GM18858 (cell line): ENCODE measurements around the gene SLC6A1.

Source experiments
- ATAC-seq: cut with Tn5 transposase; IDR thresholded peaks from one replicate; pipeline ENCODE4 v1.9.1; 2021; ENCODE audit not compliant: unreplicated experiment

Gene SLC6A1

DNA sequence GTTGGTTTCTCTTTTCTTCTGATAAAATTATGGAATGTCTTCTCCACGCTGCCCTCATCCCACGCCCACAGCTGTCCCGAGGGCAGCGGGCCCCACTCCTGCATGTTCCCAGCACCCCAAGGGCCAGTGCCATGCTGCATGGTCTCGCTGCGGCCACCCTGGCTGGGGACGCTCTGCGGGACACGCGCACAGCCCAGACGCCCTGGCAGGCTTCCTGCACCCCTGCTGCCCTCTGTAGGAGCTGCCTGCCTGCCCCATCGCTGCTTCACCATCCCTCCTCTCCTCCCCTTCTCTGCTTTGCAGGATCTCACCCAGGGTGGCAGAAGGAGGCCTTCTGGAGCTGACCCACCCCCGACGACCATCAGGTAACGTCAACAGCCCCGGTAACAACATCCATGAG lies 22.8 kb downstream of the SLC6A1 start:
- ATAC-seq, result no peak

DNA sequence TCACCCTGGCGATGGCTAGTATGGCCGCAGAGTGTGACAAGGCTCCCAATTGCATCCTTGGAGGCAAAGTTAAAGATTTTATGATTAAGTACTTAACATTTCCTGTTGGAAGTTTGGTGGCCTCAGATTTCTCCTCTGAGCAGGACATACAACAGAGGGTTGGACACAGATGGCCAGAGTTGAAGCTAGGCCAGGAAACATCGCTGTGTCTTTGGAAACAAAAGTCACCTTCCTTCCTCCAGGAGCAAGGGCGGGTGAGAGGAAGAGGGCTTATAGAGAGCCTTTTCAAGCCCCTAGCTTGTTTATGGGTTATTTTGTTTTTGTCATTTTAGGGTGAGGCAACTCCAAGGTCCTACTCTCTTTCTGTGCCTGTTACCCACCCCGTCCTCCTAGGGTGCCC lies 24.2 kb downstream of the SLC6A1 start:
- no peak for ATAC-seq

DNA sequence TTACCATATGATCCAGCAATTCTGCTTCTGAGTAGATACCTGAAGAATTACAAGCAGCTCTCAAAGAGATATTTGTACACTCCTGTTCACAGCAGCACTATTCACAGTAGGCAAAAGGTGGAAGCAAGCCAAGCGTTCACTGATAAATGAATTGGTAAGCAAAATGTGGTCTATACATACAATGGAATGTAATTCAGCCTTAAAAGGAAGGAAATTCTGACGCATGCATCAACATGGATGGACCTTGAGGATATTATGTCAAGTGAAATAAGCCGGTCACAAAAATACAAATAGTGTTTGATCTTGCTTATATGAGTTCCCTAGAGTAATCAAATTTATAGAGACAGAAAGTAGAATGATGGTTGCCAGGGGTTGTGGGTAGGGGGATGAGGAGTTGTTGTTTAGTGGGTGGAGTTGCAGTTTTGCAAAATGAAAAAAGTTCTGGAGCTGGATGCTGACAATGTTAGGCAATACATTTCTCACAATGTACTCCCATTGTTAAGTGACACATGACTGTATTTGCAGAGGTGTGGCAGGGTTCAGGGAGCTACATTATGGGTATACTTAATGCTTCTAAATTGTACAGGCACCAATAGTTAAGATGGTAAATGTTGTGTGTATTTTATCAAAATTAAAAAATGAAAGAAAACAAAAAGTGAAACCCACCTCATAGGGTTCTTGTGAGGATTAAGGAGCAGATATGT lies 26.7 kb downstream of the SLC6A1 start:
- ATAC-seq, result no peak

DNA sequence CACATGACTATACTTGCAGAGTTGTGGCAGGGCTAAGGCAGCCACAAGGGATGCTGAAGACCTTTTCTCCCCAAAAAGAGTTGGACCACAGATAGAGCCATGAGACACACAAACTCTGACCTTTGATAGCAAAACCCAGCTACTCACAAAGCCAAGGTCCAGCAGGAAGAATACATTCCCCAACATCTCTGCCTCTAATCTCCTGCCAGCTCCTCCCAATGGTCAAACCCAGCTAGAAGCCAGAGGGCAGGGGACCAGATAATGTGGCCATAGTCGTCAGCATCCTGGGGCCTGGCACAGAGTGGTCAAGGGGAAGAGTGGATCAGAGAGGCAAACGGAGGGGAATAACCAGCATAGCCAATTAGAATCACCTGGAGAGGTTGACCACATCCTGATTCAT lies 28.2 kb downstream of the SLC6A1 start:
- ATAC-seq, result no peak

DNA sequence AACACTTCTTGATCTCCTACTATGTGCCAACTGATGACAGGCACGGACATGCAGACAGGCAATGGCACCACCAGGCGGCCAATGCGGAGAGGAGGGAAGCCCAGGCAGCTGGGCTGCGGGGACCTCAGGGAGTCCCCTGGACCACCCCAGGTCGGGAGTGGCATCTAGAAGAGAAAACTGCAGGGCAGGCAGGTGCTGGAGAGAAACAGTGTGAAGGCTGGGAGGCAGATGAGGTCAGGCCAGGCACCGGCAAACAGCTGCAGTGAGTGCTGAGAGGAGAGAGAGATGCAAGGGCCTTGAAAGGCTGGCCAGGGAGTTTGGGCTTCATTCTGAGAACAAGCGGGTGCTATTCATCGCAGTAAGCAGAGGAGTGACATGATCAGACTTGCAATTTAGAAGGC lies 29.1 kb downstream of the SLC6A1 start:
- no peak for ATAC-seq

DNA sequence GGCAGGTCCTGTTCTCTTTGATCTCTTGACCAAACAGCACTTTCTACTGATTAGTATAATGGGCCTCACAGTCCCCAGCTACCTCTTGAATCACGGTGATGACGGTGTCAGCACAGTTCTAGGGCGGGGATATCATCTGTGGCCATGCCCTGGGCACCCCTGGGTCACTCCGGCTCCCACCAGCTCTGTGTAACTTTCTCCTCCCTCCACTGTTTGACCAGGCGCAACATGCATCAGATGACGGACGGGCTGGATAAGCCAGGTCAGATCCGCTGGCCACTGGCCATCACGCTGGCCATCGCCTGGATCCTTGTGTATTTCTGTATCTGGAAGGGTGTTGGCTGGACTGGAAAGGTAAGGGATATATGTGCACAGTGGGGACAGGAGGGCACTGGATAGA lies 29.6 kb downstream of the SLC6A1 start:
- no peak for ATAC-seq

DNA sequence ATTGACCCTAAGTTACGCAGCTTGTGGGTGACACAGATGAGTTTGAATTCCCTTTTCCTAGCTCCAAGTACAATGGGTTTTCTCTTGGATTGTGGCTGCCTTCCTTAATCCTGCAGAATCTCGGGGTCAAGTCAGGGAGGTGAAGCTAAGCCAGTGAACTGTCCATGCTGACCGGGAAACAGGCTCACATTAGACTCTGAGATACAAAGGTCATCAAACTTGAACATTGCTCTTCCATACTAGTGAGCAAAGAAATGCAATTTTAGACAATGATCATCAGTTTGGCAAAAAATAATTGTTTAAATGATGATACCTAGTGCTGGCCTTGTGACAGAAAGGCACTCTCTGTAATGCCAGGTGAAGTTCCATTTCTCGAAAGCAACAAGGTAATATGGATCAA lies 31.6 kb downstream of the SLC6A1 start:
- ATAC-seq, result no peak

DNA sequence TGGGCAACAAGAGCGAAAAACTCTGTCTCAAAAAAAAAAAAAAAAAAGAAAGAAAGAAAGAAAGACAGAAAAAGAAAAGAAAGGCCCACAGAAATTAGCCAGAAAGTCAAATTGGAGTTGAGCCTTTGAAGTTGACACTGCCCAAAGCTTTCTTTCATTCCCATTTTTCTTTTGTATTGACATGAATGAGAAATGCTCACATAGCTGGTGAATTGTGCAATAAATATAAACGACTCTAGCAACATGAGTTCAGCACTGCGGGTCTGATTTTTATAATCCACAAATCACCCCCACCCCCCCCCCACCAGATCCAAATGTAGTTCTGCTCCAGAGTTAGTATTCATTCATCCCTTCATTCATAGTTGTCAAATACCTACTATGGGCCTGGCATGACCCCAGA lies 37.4 kb downstream of the SLC6A1 start:
- ATAC-seq, result no peak

DNA sequence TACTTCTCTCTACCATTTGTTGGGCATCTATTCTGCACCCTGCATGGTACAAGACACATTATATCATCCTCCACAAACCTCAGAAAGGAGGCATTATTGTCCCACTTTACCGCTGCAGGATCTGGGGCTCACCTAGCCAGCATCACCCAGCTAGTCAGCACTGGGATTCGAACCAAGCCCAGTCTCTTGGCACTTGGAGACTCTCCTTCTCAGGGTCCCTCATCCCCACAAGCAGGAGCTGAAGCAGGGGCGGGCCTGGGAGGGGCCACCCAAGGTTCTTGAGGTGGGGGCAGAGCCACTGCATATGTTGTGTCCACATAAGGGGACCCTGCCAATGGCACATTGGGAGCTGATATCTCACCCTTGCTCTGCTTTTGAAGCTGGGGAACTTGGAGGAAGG lies 41.3 kb downstream of the SLC6A1 start:
- no peak for ATAC-seq

DNA sequence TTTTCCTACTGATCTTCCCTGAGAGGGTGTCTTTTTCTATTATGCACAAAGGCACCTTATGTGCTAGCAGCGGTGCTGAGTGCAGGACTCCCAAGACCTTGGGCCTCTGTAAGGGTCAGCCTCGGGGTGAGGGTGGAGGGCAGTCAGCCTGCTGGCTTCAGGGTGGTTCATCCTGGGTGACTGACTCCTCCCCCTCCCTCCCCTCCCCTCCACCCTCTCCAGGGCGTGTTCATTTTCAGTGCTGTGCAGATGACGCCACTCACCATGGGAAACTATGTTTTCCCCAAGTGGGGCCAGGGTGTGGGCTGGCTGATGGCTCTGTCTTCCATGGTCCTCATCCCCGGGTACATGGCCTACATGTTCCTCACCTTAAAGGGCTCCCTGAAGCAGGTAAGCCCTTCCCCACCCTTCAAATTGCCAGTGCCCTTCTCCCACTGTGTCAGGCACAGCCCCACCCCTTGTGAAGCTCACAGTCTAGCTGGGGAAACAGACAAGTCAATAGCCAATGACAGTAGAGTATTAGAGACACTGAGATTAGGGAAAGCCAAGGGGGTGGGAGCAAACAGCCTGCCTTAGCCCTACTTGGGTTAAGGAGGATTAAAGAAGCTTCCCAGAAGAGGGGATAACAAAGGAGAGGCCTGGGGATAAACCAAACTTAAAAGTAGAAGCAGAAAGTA lies 41.9 kb downstream of the SLC6A1 start:
- ATAC-seq, result no peak

DNA sequence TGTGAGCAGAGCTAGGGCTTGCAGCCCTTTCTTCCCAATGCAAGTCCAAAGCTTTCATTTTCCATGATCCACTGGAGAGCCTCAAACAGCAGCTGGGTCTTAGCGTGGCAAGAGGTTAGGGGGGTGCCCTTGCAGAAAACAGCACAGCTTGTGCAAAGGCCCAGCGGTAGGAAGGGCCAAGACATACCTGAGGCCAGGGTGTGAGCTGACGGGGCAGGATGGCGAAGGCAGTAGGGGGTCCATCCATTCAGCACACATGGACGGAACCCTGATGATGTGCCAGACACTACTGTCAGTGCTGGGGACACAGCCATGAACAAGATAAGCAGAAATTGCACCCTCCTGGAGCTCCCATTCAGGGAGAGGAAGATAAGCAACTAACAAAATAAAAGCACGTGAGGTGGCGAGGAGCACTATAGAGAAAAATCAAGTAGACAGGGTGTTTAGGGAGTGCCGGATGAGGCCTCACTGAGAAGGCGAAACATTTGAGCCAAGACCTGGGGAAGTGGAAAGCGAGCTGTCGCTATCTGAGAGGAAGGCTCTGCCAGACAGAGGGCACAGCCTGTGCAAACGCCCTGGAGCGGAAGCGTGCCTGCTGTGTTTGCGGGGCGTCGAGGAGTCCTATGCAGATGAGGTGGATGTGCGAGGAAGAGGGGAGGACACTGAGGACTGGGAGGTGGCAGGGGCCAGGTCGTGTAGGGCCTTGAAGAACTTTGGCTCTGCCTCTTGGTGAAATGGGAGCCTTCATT lies 43.4 kb downstream of the SLC6A1 start:
- ATAC-seq, result no peak

DNA sequence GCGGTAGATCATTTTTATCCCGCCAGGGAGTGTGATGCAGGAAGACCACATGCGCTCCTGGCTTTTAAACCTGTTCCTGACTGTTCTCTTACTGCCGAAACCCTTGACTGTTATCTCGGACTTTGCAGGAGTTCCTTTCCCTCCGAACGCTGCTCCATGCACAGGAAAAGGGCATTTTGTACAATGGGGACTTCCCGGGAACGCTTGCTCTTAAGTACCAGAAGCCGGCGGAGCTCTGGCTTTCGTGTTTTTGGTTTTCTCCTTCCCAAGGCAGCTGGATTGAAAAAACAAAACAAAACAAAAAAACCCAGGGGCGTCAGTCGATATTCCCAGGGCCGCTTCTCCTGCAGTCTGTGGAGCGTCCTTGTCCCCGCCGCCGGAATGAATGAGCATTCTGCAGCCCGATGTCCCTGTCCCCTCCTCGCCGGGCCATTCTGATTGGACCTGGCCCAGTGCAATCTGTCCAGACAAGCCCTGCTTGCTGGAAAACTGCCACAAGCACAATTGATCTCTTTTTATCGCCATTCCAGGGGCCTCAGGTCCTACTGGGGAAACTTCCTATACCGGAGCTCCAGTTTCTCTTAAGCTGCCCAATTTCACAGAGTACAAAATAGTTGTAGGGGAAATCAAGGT lies 44.8 kb downstream of the SLC6A1 start:
- no peak for ATAC-seq

DNA sequence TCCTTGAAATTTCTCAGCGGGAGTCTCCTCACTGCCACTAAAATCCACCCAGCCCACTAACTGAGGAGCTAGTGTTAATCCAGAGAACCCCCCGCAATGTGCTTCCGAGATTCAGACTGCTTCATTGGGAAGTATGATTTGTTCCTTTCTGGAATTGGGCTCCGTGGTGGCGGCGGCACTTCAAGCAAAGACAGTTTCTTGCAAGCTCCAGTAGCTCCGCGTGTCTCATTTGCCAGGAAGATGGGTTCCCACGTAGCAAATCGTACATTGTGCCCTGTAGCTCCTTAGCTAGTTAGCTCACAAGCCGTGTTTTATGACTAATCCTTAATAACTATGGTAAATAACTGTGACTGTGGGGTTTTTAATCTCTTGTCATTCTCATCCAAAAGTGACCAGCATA lies 45.4 kb downstream of the SLC6A1 start:
- no peak for ATAC-seq

DNA sequence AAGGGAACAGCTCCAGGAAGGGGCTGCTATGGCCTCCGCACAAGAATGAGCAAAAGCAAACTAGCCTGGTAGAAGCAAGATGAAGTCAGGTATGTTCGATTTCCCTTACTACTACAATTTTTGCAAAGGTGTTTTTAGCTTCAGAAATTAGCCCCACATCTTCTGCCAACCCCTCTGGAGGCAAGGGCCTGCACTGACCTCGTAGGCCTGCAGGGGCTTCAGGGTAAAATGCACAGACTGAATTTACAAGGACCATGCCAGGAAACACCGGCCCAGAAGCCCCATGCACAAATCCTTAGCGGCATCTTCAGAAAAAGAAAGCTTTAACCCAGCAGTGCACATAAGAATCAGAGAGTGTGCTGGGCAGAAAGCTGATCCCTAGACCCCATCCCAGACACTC lies 53.0 kb downstream of the SLC6A1 start:
- no peak for ATAC-seq

DNA sequence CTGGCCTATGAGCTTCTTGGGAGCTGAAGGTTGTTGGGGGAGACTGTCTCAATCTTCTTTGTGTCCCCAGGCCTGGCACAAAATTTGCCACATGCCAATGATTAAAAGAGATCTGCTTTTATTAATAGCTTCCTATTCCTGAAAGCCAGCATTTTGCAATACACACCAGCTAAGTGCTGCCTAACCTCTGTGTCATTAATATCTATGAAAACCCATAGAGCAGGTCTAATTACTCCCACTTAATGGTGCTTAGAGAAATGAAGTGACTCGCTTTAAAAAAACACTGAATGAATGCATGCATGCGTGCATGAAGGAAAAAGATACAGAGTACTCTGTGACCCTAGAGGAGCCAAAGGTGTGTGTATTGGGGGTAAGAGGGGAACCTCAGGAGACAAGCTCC lies 55.0 kb downstream of the SLC6A1 start:
- ATAC-seq, result no peak

DNA sequence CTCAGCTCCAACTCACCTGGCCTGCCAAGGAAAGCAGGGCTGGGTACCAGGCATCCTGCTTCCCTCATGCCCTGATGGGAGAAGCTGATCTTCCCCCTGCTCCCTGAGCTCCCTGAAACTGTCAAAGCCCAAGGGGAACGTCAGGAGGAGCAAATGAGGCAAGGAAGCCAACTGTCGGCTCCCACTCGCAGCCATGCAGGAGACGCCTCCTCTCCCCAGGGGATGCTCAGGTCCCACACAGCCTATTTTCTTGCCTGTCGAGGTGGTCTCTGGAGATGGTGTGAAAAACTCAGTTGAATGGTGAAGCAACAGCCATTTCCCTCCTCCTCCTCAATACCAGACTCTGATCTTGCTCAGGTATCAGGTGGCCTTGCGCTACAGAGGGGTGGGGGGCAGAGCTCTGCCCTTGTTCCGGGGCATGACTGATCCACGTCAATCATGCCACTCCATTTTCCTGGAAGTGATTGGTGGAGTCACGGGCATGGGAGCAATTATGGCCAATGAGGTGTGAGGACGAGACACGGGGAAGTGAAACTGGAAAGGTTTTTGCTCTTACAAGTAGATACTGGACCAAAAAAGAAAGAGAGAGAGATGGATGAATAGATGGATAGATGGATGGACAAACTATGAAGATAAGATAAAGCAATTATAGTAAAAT lies 58.2 kb downstream of the SLC6A1 start:
- no peak for ATAC-seq

DNA sequence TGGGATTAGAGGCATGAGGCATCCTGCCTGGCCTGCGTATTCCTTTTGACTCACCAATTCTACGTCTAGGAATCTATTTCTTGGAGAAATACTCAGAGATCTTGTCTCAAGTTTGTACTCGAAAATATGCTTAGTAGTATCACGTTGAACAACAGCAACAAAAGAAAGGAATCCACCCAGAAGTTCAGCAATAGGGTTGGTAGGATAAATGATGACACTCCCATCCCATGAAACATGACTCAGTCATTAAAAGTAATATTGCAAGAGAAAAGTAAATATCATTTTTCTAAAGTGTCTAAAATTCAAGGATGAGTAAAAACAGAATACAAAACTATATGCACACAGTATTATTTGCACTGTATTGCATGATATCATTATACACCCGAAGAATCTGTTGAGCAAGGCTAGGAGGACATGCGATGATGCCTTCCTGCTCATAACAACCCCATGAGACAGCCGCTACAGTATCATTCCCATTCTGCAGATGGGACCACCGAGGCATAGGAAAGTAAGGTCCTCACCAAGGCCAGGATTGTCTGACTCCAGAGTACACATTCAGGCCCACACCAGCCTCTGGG lies 61.5 kb downstream of the SLC6A1 start:
- ATAC-seq, result no peak

DNA sequence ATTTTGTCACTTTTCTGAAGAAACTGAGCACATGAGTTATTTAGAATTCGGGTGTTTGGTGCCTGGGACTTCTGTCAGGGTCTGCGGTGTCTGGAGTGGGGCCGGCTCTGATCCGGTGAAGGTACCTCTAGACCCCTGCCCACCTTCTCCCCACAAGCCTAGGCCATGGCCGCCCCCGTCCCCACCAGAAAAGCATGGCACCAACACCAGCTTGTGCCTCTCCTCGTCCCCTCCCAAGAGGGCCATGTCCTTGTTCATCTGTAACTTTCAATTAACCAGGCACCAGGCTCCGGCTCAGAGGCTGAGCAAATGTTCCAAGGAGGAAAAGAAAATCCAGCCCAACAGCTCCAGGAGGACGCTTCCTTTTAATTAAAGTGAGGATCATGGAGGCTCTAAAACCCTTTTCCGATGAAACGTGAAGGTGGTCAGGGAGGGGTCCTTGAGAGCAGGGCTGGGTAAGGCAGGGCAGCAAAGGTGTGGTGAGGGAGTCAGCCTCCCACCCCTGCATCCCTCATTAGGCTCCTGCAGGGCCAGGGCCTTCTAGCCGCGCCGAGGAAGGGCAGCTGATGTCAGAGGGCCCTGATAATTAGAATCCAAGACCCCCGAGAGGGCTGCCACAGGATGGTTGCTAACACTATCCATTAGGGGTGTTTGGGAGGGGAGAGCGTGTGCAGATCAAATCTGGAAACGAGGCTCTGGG lies 62.3 kb downstream of the SLC6A1 start:
- ATAC-seq, result no peak

DNA sequence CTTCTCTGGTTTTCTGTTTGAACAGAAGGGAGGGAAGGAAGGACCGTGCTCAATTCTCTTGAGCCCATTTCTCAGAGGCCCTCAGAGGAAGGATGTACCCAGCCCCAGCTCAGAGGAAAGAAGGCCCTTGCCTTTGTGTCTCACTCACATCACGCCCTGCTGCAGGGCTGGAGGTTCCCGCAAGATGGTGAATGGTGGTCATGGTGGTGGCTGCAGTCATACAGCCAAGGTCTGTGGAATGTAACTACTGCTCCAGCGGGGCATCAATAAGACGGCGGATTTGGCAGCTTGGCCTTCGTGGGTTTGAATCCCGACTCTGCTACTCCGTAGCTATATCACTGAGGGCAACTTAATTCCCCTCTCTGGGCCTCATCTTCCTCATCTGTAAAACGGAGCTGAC lies 62.9 kb downstream of the SLC6A1 start:
- no peak for ATAC-seq

DNA sequence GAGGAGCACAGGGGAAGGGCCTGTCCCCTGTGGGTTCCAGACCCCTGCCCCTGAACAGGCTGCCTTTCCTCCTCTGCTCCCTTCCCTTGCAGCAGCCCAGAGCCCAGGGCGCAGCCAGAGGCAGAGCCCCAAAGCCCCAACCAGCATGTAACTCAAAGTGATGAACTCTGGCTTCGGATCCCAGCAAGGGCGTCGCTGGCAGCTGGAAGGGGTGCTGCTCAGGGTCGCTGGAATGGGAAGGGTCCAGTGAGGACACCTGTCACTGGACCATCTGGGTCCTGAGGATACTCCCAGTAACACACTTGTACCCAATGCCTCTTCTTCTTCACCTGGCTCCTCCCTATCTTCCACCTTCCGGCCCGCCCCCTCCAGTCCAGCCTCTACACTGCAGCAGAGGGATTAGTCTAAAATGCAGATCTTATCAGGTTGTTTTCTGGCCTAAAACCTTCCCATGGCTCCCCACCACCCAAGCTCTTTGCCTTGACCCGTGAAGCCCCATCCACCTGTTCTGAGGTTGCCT lies 64.0 kb downstream of the SLC6A1 start:
- ATAC-seq, result no peak
